Measurements from ENCODE around the gene MRPL18. TPM values are rescaled to one million over a fixed set of nuclear protein-coding genes. Genes with fewer than 3 reads are reported as not detected.

MRPL18 gene
- total RNA-seq, 1 donor from 2014 or later = 46.0 TPM

DNA sequence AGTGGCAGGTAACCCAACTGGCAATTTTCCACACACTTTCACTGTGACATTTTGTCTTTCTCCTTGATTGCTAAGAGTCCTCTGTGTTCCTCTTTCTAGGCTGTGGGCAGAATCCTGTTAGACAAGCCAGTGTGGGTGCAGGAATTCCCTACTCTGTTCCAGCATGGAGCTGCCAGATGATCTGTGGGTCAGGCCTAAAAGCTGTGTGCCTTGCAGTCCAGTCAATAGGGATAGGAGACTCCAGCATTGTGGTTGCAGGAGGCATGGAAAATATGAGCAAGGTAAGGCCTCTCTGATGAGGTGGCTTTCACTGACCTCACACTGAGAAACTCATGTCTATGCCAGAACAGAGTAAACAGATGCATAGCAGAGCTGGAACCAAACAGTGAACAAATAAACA lies 23.4 kb upstream of the MRPL18 start:
- Histone ChIP-seq H3K27me3 (no peaks in the 10 kb centered on the region), H3K4me1 (peaks cover 7% of the 10 kb centered on the region), H3K9me3 (no peaks in the 10 kb centered on the region), H3K36me3 (peaks cover 54% of the 10 kb centered on the region), H3K4me3 (no peak overlapping the region), H3K27ac (no peak overlapping the region)
- DNase-seq = no peak
- TF ChIP-seq, protein P1, sequence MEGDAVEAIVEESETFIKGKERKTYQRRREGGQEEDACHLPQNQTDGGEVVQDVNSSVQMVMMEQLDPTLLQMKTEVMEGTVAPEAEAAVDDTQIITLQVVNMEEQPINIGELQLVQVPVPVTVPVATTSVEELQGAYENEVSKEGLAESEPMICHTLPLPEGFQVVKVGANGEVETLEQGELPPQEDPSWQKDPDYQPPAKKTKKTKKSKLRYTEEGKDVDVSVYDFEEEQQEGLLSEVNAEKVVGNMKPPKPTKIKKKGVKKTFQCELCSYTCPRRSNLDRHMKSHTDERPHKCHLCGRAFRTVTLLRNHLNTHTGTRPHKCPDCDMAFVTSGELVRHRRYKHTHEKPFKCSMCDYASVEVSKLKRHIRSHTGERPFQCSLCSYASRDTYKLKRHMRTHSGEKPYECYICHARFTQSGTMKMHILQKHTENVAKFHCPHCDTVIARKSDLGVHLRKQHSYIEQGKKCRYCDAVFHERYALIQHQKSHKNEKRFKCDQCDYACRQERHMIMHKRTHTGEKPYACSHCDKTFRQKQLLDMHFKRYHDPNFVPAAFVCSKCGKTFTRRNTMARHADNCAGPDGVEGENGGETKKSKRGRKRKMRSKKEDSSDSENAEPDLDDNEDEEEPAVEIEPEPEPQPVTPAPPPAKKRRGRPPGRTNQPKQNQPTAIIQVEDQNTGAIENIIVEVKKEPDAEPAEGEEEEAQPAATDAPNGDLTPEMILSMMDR (IDR thresholded peaks at IDR 0.05) = no peak
- intact Hi-C loops (cut with DNase I) = no loop called here
- no peak for ATAC-seq

- intact Hi-C loops (cut with DNase I) = no loop called here
- H3K36me3 ChIP-seq = peaks cover 69% of the 10 kb centered on the region
Observed at GRCh38 chr6:159769470-159769869, 20.8 kb upstream of the MRPL18 start.

DNA sequence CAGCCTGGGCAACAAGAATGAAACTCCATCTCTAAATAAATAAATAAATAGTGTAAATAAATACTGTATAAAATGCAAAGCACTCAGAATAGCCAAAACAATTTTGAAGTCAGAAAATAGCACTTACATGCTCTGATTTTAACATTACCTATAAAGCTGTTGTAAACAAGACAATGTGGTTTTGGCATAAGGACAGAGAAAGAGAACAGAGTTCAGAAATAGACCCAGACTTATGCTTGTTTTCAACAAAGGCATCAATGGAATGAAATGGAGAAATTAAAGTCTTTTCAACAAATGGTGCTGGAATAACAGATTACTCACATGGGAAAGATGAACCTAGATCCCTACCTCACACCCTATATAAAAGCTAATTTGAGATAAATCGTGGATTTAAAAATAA lies 18.1 kb upstream of the MRPL18 start:
- Histone ChIP-seq H3K36me3 (peaks cover 83% of the 10 kb centered on the region), H3K9me3 (no peaks in the 10 kb centered on the region), H3K4me1 (no peaks in the 10 kb centered on the region), H3K27ac (no peak overlapping the region), H3K27me3 (no peaks in the 10 kb centered on the region), H3K4me3 (no peak overlapping the region)
- no peak for DNase-seq
- intact Hi-C loops (cut with DNase I) = no loop called here
- TF ChIP-seq, protein P1 (IDR thresholded peaks at IDR 0.05) = no peak
- ATAC-seq = no peak

More at GRCh38 chr6:159769470-159769869, 20.8 kb upstream of the MRPL18 start:
- H3K9me3 ChIP-seq = no peaks in the 10 kb centered on the region
- H3K4me3 ChIP-seq = no peak overlapping the region
- no peak for ATAC-seq
- H3K27ac ChIP-seq = no peak overlapping the region
- H3K4me1 ChIP-seq = no peaks in the 10 kb centered on the region
- DNase-seq = no peak
- no peaks in the 10 kb centered on the region for H3K27me3 ChIP-seq
- TF ChIP-seq, protein P1 (IDR thresholded peaks at IDR 0.05) = no peak

GRCh38 chr6:159777240-159777904 lies 12.9 kb upstream of the MRPL18 start:
- no peak for DNase-seq
- no peaks in the 10 kb centered on the region for H3K9me3 ChIP-seq
- no peak overlapping the region for H3K27ac ChIP-seq
- H3K27me3 ChIP-seq = no peaks in the 10 kb centered on the region
- TF ChIP-seq, protein P1 (IDR thresholded peaks at IDR 0.05) = no peak
- H3K36me3 ChIP-seq = peaks cover 97% of the 10 kb centered on the region
- no peak for ATAC-seq
- H3K4me3 ChIP-seq = no peak overlapping the region
- no peaks in the 10 kb centered on the region for H3K4me1 ChIP-seq
- intact Hi-C loops (cut with DNase I) = no loop called here

DNA sequence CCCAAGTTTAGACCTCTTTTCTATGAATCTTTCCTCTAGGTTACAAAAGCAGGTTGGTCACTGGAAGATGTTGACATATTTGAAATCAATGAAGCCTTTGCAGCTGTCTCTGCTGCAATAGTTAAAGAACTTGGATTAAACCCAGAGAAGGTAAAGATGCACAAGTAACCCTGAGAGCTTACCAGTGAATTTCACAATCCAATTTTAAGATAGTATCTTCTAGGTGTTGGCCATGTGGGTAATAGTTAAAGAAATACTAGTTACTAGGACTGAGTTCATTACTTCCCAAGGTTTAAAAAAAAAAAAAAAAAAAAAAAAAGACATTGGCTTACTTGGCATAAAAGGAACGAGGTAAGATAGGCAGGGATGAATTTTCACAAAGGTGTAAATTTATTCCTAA lies 12.1 kb upstream of the MRPL18 start:
- Histone ChIP-seq H3K36me3 (peaks cover 97% of the 10 kb centered on the region), H3K9me3 (no peaks in the 10 kb centered on the region), H3K4me1 (no peaks in the 10 kb centered on the region), H3K27ac (no peak overlapping the region), H3K4me3 (no peak overlapping the region), H3K27me3 (no peaks in the 10 kb centered on the region)
- TF ChIP-seq, protein P1 (IDR thresholded peaks at IDR 0.05) = no peak
- ATAC-seq (no peak), DNase-seq (no peak)
- intact Hi-C loops (cut with DNase I) = no loop called here
